AG04450 (cell line): ENCODE data around the gene SRGN. TPM values are rescaled to one million over a fixed set of nuclear protein-coding genes. Genes with fewer than 3 reads are reported as not detected.
"Not testable (repeated sequence)": the region's sequence is repeated elsewhere in the genome, so short reads cannot be mapped to it uniquely, and the experiment has no call there.

ENCODE experiments used
- CTCF ChIA-PET: fragments of 300-600, 350-600 bp; formaldehyde crosslinking; extraction: SDS; loops from one replicate; lab custom pipeline; 2022; ENCODE audit warnings: antibody characterized with exemption, inconsistent platforms; lab: Charles Lee
- POLR2A ChIA-PET: fragments of 350-600 bp; formaldehyde crosslinking; extraction: SDS; loops from one replicate; lab custom pipeline; 2021; ENCODE audit warnings: antibody characterized with exemption, inconsistent platforms; lab: Yijun Ruan, JAX
- DNase-seq: peaks from one replicate; pipeline ENCODE4 v3.0.0-alpha.2; 2011; ENCODE audit warnings: low read depth, low spot score
- H3K27ac ChIP-seq: one replicate; pipeline ENCODE4 v1.5.1; 2012; ENCODE audit warnings: low read depth, low read length, control low read depth
- H3K27me3 ChIP-seq: one replicate; pipeline ENCODE4 v1.6.0; 2012; ENCODE audit warnings: low read length; ENCODE audit not compliant: control insufficient read depth, insufficient read depth
- H3K4me3 ChIP-seq: 2 replicates; pipeline ENCODE4 v1.5.1; 2011; ENCODE audit warnings: mild to moderate bottlenecking, low read depth, low read length, control low read depth
- H3K9me3 ChIP-seq: 2 replicates; pipeline ENCODE4 v1.5.1; 2012; ENCODE audit warnings: low read length; ENCODE audit not compliant: control insufficient read depth, insufficient read depth
- CTCF ChIP-seq: IDR thresholded peaks from 2 replicates; pipeline ENCODE4 v1.5.1; 2011; ENCODE audit warnings: low read depth, low read length, control low read depth, inconsistent platforms
- polyA plus RNA-seq: library from polyadenylated mRNA; depleted of rRNA; stranded (reverse); fragments of >200 nt; gene quantifications from 2 replicates; pipeline ENCODE4 v1.2.3, GENCODE V29; 2011

Gene SRGN
- polyA plus RNA-seq, 1 experiment, result 154 TPM

GRCh38 chr10:69124563-69125268, 36.8 kb downstream of the SRGN start:
- DNase-seq, result peak; percentile 11
- Histone ChIP-seq H3K4me3 (peak overlapping the region; percentile 82), H3K27me3 (no peaks in the 10 kb centered on the region), H3K27ac (peak overlapping the region; percentile 73), H3K9me3 (no peaks in the 10 kb centered on the region; the same call in 1 of the 2 replicates)
- ChIA-PET POLR2A (interaction anchor here (0.6 to 1.1 kb wide), 2 partner anchors 93 to 322 kb away, joined by 3 read pairs; no protein-coding TSS in a partner anchor), CTCF (interaction anchor here (0.8 to 1.3 kb wide), 4 partner anchors 10 to 120 kb away, joined by 3 to 7 read pairs (median 4); no protein-coding TSS in a partner anchor)
- TF ChIP-seq CTCF, result no peak

- peak overlapping the region; percentile 82 for H3K4me3 ChIP-seq
- no peaks in the 10 kb centered on the region; the same call in 1 of the 2 replicates for H3K9me3 ChIP-seq
- no peaks in the 10 kb centered on the region for H3K27me3 ChIP-seq
- CTCF ChIA-PET, result interaction anchor here (1.0 to 1.3 kb wide), 3 partner anchors 10 to 120 kb away, joined by 3 to 7 read pairs (median 4); no protein-coding TSS in a partner anchor
- no peak overlapping the region for H3K27ac ChIP-seq
- POLR2A ChIA-PET, result no interaction called here
- no peak for DNase-seq
- TF ChIP-seq CTCF, result no peak
Measured at GRCh38 chr10:69125554-69125953, 37.7 kb downstream of the SRGN start.

DNA sequence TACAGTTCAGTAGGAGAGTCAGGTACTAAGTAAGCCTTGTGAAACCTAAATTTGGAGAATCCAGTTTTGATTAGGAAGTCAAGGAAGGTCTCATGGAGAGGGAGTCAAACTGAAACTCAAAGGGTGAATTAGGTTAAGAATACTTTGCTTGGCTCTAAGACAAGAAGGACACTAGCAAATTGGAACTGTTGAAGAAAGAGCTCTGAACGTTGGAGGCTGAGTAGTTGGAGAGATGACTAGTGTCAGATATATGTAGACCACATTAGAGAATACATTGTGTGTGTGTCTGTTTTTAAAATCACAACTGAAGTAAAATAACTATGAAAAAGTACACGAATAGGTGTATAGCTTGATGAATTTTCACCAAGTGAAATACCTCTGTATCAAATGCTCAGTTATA, 42.3 kb downstream of the SRGN start:
- POLR2A ChIA-PET, result no interaction called here
- Histone ChIP-seq H3K27me3 (no peaks in the 10 kb centered on the region), H3K4me3 (no peak overlapping the region), H3K9me3 (no peaks in the 10 kb centered on the region), H3K27ac (no peak overlapping the region)
- no peak for DNase-seq
- CTCF ChIA-PET, result no interaction called here
- no peak for TF ChIP-seq CTCF

- ChIA-PET CTCF (interaction anchor here (0.5 kb wide), 1 partner anchor 12 kb away, joined by 6 read pairs; no protein-coding TSS in a partner anchor), POLR2A (no interaction called here)
- TF ChIP-seq CTCF, result no peak
- Histone ChIP-seq H3K27me3 (no peaks in the 10 kb centered on the region), H3K9me3 (no peaks in the 10 kb centered on the region), H3K4me3 (no peak overlapping the region), H3K27ac (no peak overlapping the region)
- DNase-seq, result no peak
Measured at GRCh38 chr10:69139961-69140360, 52.1 kb downstream of the SRGN start.

- POLR2A ChIA-PET, result no interaction called here
- CTCF ChIA-PET, result no interaction called here
- TF ChIP-seq CTCF, result no peak
Measured at GRCh38 chr10:69141304-69141703, 53.4 kb downstream of the SRGN start.

GRCh38 chr10:69142074-69142473, 54.2 kb downstream of the SRGN start:
- POLR2A ChIA-PET, H3K4me3 ChIP-seq, DNase-seq, H3K27me3 ChIP-seq, H3K9me3 ChIP-seq, H3K27ac ChIP-seq: not testable (repeated sequence)
- CTCF ChIA-PET, result interaction anchor here (1.7 kb wide), 1 partner anchor 153 kb away, joined by 4 read pairs; no protein-coding TSS in a partner anchor

More at GRCh38 chr10:69141304-69141703, 53.4 kb downstream of the SRGN start:
- no peaks in the 10 kb centered on the region for H3K9me3 ChIP-seq
- H3K4me3 ChIP-seq, result no peak overlapping the region
- no peak for DNase-seq
- no peaks in the 10 kb centered on the region for H3K27me3 ChIP-seq
- H3K27ac ChIP-seq, result no peak overlapping the region
